HG02571 (cell line): ENCODE results near the gene SMARCA4.
A peak's percentile ranks its signal among the peaks of the same experiment; 100 is the strongest.
"Not testable (repeated sequence)": the region's sequence is repeated elsewhere in the genome, so short reads cannot be mapped to it uniquely, and the experiment has no call there.

Experiments
- ATAC-seq: cut with Tn5 transposase; IDR thresholded peaks from one replicate; pipeline ENCODE4 v1.9.1; 2021; ENCODE audit warnings: mild to moderate bottlenecking, moderate library complexity; ENCODE audit not compliant: unreplicated experiment

Gene SMARCA4

DNA sequence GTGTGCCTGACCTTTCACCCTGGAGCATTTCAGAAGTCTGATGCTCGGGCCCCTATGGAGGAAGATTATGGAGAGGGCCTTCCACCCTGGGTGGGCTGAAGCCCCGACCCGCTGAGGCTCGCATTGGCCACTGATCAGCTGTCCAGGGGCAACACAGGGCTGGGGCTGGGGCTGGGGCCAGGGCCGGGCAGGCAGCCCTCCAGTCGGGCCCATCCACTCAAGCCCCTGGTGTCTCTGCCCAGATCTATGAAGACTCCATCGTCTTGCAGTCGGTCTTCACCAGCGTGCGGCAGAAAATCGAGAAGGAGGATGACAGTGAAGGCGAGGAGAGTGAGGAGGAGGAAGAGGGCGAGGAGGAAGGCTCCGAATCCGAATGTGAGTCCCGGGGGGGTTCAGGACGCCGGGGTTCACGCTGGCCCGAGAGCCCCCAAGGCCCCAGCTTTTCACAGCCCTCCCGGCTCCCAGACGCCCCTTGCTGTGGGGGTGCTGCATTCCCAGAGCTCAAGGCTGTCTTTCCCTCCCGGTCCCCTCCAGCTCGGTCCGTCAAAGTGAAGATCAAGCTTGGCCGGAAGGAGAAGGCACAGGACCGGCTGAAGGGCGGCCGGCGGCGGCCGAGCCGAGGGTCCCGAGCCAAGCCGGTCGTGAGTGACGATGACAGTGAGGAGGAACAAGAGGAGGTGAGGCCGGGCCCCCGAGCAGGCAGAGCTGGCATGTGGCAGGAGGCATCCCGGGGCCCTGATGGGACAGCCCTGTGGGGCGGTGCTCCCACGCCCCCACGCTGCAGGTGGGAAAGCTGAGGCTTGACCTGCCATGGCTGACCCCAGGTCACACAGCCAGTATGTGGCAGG, 98.9 kb downstream of the SMARCA4 start:
- no peak for ATAC-seq

- no peak for ATAC-seq
Observed at GRCh38 chr19:11061952-11062351, 101.1 kb downstream of the SMARCA4 start.

DNA sequence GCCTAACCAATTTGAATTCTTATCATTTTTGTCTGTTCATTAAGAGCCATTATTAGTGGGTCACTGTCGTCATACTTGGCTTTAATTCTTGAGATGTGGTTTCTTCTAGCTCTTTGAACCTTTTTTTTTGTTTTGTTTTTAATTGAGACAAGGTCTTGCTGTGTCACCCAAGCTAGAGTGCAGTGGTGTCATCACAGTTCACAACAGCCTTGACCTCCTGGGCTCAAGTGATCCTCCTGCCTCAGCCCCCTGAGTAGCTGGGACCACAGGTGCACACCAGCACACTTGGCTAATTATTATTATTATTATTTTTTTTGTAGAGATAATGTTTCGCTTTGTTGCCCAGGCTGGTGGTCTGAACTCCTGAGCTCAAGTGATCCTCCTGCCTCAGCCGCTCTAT, 102.6 kb downstream of the SMARCA4 start:
- no peak for ATAC-seq

- ATAC-seq, result no peak
Observed at GRCh38 chr19:11064831-11065303, 104.0 kb downstream of the SMARCA4 start.

- no peak for ATAC-seq
Observed at GRCh38 chr19:11066326-11066725, 105.5 kb downstream of the SMARCA4 start.

DNA sequence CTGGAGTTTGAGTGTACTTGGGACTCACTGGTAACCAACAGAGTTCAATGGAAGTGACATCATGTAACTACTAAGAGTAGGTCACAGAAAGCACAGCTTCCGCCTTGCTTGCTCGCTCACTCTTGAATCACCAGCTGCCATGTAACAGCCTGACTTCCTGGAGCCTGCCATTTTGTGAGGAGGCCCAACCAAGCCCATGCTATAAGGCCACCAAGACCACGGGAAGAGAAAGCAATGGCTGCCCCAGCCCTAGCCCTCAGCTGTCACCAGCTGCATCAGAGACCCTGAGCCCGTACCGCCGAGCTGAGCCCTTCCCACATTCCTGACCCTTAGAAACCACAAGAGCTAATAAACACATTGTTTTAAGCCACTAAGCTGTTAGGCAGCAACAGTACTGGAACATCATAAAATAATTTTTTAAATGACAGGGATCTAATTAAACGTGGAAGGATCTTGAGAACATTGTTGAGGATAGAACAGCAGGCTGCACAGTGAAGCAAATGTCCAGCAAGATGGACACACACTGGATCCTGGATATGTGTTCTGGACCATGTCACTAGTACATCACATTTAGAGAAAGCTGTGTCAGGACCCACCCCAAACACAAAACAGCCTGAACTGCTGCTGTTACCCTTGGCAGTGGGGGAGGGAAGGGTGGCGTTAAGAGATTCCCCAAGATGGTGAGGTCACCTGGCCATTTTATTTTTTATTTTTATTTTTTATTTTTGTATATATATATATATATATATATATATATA, 106.7 kb downstream of the SMARCA4 start:
- no peak for ATAC-seq

GRCh38 chr19:11069561-11069960, 108.7 kb downstream of the SMARCA4 start:
- ATAC-seq, result no peak

GRCh38 chr19:11070123-11070522, 109.3 kb downstream of the SMARCA4 start:
- ATAC-seq, result no peak

DNA sequence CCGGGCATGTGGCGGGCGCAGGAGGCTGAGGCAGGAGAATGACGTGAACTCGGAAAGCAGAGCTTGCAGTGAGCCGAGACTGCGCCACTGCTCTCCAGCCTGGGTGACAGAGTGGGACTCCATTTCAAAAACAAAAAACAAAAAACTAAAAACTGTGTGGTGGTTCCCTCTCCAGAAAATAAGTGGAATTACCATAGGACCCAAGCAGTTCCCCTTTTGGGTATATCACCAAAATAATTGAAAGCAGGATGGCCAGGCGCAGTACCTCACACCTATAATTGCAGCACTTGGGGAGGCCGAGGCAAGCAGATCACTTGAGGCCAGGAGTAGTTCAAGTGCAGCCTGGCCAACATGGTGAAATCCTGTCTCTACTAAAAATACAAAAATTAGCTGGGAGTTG, 112.7 kb downstream of the SMARCA4 start:
- ATAC-seq, result no peak

GRCh38 chr19:11076792-11077191, 116.0 kb downstream of the SMARCA4 start:
- not testable (repeated sequence) for ATAC-seq

DNA sequence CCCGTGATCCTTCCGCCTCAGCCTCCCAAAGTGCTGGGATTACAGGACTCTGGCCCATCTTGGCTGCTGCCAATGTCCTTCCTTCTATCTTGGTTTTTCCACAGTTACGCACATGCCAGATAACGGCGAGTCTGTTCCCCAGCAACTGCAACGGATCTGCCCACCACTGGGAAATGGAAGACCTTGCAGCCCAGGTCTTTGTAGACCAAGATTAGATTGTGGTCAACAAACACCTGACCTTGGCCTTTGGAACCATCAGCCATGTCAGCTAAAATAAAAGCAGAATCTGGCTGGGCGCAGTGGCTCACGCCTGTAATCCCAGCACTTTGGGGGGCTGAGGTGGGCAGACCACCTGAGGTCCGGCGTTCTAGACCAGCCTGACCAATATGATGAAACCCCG, 118.1 kb downstream of the SMARCA4 start:
- ATAC-seq, result no peak

DNA sequence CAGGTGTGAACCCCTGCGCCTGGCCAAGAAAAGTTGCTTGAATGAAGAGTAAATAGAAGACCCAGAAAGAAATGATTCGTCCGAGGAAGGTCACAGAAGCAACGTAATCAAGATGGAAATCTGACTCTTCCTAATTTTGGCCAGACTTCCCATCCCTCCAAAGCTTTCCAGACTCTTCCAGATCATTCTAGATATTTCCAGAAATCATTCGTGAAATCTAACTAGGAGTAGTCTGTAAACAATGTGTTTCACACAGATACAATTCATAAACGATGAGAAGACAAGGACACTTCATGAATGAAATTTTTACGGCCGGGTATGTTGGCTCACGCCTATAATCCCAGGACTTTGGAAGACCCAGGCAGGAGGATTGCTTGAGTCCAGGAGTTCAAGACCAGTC, 119.2 kb downstream of the SMARCA4 start:
- no peak for ATAC-seq

- no peak for ATAC-seq
Observed at GRCh38 chr19:11087870-11088505, 127.2 kb downstream of the SMARCA4 start.

GRCh38 chr19:11088506-11089253, 127.8 kb downstream of the SMARCA4 start:
- ATAC-seq, result no peak

GRCh38 chr19:11089254-11090013, 128.6 kb downstream of the SMARCA4 start, which contains the start of gene LDLR:
LDLR (plus strand) TSS chr19:11089463; CDS start chr19:11089549, 86 bp downstream.
- ATAC-seq, result no peak

GRCh38 chr19:11090014-11090263, 129.1 kb downstream of the SMARCA4 start:
- not testable (repeated sequence) for ATAC-seq

DNA sequence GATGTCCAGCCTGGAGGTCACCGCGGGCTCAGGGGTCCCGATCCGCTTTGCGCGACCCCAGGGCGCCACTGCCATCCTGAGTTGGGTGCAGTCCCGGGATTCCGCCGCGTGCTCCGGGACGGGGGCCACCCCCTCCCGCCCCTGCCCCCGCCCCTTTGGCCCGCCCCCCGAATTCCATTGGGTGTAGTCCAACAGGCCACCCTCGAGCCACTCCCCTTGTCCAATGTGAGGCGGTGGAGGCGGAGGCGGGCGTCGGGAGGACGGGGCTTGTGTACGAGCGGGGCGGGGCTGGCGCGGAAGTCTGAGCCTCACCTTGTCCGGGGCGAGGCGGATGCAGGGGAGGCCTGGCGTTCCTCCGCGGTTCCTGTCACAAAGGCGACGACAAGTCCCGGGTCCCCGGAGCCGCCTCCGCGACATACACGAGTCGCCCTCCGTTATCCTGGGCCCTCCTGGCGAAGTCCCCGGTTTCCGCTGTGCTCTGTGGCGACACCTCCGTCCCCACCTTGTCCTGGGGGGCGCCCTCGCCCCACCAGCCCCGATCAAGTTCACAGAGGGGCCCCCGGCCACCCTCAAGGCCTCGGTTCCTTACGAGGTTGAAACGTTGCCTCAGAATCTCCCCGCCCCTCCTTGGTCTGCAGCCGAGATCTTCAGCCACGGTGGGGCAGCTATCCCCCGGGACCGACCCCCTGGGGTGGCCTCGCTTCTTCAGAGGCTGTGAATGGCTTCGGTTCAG, 129.6 kb downstream of the SMARCA4 start:
- peak; percentile 77 for ATAC-seq

GRCh38 chr19:11090997-11091702, 130.3 kb downstream of the SMARCA4 start:
- ATAC-seq, result no peak

DNA sequence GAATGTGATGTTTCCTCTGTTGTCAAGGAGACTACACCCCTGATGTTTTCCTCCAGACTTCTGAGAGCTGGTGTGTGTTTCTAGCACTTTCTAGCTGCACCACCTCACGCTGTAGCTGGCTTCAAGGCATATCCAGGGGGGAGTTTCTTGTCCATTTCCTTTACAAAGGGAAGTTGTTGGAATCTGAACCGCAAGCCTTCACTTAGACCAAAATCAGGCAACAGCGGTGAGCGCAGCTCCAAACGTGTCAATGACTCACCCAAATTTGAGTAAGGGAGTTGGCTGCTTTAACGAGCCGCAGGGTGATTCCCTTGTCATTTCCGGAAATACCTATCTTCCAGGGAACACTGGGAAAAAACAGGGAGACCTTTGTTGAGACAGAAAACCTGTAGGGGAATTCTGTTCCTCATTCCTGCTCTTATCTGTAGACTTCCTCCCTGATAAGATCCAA, 130.9 kb downstream of the SMARCA4 start:
- no peak for ATAC-seq
